Karpas-422 (cell line): ENCODE data around the gene CORO6. TPM values are rescaled to one million over a fixed set of nuclear protein-coding genes. Genes with fewer than 3 reads are reported as not detected.

Source experiments
- DNase-seq: peaks from one replicate; pipeline ENCODE4 v3.0.0-alpha.2; 2015
- H2AFZ ChIP-seq: fragments of 200-600 bp; sonication (generic); 2 replicates; pipeline ENCODE4 v1.6.1; 2014; ENCODE audit warnings: antibody characterized with exemption, low read length, mixed read lengths
- H3K27ac ChIP-seq: fragments of 200-600 bp; sonication (generic); 2 replicates; pipeline ENCODE4 v1.5.1; 2014; ENCODE audit warnings: mild to moderate bottlenecking, low read length, moderate library complexity
- H3K27me3 ChIP-seq: fragments of 200-600 bp; sonication (generic); 2 replicates; pipeline ENCODE4 v1.6.1; 2014; ENCODE audit warnings: low read length, mixed read lengths
- H3K36me3 ChIP-seq: fragments of 200-600 bp; sonication (generic); 2 replicates; pipeline ENCODE4 v1.6.1; 2014; ENCODE audit warnings: low read length, mixed read lengths; ENCODE audit not compliant: insufficient read depth
- H3K4me1 ChIP-seq: fragments of 200-600 bp; sonication (generic); 2 replicates; pipeline ENCODE4 v1.6.1; 2014; ENCODE audit warnings: mild to moderate bottlenecking, low read length, mixed read lengths
- H3K4me2 ChIP-seq: fragments of 200-600 bp; sonication (generic); 2 replicates; pipeline ENCODE4 v1.6.1; 2014; ENCODE audit warnings: low read length, low read depth, mild to moderate bottlenecking; ENCODE audit not compliant: poor library complexity, severe bottlenecking
- H3K4me3 ChIP-seq: fragments of 200-600 bp; sonication (generic); 2 replicates; pipeline ENCODE4 v1.5.1; 2014; ENCODE audit warnings: mild to moderate bottlenecking, antibody characterized with exemption, low read length, mixed read lengths
- H3K79me2 ChIP-seq: fragments of 200-600 bp; sonication (generic); 2 replicates; pipeline ENCODE4 v1.6.1; 2014; ENCODE audit warnings: mild to moderate bottlenecking, low read length, mixed read lengths
- H3K9ac ChIP-seq: fragments of 200-600 bp; sonication (generic); 2 replicates; pipeline ENCODE4 v1.6.0; 2014; ENCODE audit warnings: low read length
- H3K9me2 ChIP-seq: fragments of 200-600 bp; sonication (generic), shearing (Covaris generic); replicated peaks from 2 replicates; pipeline ENCODE4 v1.6.0; 2014; ENCODE audit warnings: mild to moderate bottlenecking, low read length, moderate library complexity; ENCODE audit not compliant: insufficient read depth
- H3K9me3 ChIP-seq: fragments of 300-700, 200-600 bp; sonication (generic); 2 replicates; pipeline ENCODE4 v1.6.1; 2014; ENCODE audit warnings: low read length, mixed read lengths
- H4K20me1 ChIP-seq: fragments of 200-600 bp; sonication (generic); 2 replicates; pipeline ENCODE4 v1.6.1; 2014; ENCODE audit warnings: mild to moderate bottlenecking, antibody characterized with exemption, low read length, low read depth; ENCODE audit not compliant: insufficient read depth
- total RNA-seq: library from RNA; depleted of rRNA; stranded (reverse); fragments of >200 nt; shearing (Covaris generic); gene quantifications from 2 replicates; pipeline ENCODE4 v1.2.3, GENCODE V29; 2014; ENCODE audit warnings: low replicate concordance

CORO6 gene
- total RNA-seq, 1 experiment from 2014 or later = 1.8 TPM

- no peaks in the 10 kb centered on the region for H3K9me3 ChIP-seq
- no peak overlapping the region for H3K4me3 ChIP-seq
- no peaks in the 10 kb centered on the region for H3K79me2 ChIP-seq
- H3K4me2 ChIP-seq = no peak overlapping the region
- no peaks in the 10 kb centered on the region for H3K36me3 ChIP-seq
- no peak overlapping the region for H3K27ac ChIP-seq
- H3K27me3 ChIP-seq = no peaks in the 10 kb centered on the region
- peaks cover 11% of the 10 kb centered on the region; the same call in 1 of the 2 replicates for H4K20me1 ChIP-seq
- H3K9me2 ChIP-seq = no peaks in the 10 kb centered on the region
- H3K4me1 ChIP-seq = peaks cover 33% of the 10 kb centered on the region
- no peak overlapping the region for H2AFZ ChIP-seq
- DNase-seq = peak; percentile 55
- H3K9ac ChIP-seq = no peak overlapping the region
Measured at GRCh38 chr17:29619251-29619650, 3.5 kb downstream of the CORO6 start.

GRCh38 chr17:29618272-29619065 lies 4.2 kb downstream of the CORO6 start:
- 0 out of 2 replicates have a peak overlapping the region, but pooled peaks have one; percentile 59 for H2AFZ ChIP-seq
- no peaks in the 10 kb centered on the region for H3K9me2 ChIP-seq
- H4K20me1 ChIP-seq = peaks cover 11% of the 10 kb centered on the region; the same call in 1 of the 2 replicates
- no peaks in the 10 kb centered on the region for H3K9me3 ChIP-seq
- H3K36me3 ChIP-seq = no peaks in the 10 kb centered on the region
- H3K4me3 ChIP-seq = peak overlapping the region; percentile 77
- H3K9ac ChIP-seq = peak overlapping the region; percentile 79
- H3K27me3 ChIP-seq = no peaks in the 10 kb centered on the region
- H3K79me2 ChIP-seq = no peaks in the 10 kb centered on the region
- peak overlapping the region; percentile 97 for H3K4me2 ChIP-seq
- H3K4me1 ChIP-seq = peaks cover 33% of the 10 kb centered on the region
- H3K27ac ChIP-seq = no peak overlapping the region
- DNase-seq = no peak

GRCh38 chr17:29617481-29618271 lies 5.0 kb downstream of the CORO6 start:
- Histone ChIP-seq H2AFZ (peak overlapping the region; percentile 65; the same call in 1 of the 2 replicates), H3K27ac (peak overlapping the region; percentile 58), H3K4me1 (peaks cover 33% of the 10 kb centered on the region), H3K9me2 (no peaks in the 10 kb centered on the region), H3K36me3 (no peaks in the 10 kb centered on the region), H4K20me1 (peaks cover 11% of the 10 kb centered on the region; the same call in 1 of the 2 replicates), H3K4me2 (peak overlapping the region; percentile 97), H3K9me3 (no peaks in the 10 kb centered on the region), H3K79me2 (no peaks in the 10 kb centered on the region), H3K9ac (peak overlapping the region; percentile 79), H3K27me3 (no peaks in the 10 kb centered on the region), H3K4me3 (peak overlapping the region; percentile 77)
- peak; percentile 95 for DNase-seq

GRCh38 chr17:29617125-29617480 lies 5.6 kb downstream of the CORO6 start:
- H3K9me2 ChIP-seq = no peaks in the 10 kb centered on the region
- no peaks in the 10 kb centered on the region for H3K9me3 ChIP-seq
- peak overlapping the region; percentile 65; the same call in 1 of the 2 replicates for H2AFZ ChIP-seq
- H3K4me1 ChIP-seq = peaks cover 33% of the 10 kb centered on the region
- H3K4me2 ChIP-seq = peak overlapping the region; percentile 97
- peak; percentile 98 for DNase-seq
- no peaks in the 10 kb centered on the region for H3K36me3 ChIP-seq
- no peaks in the 10 kb centered on the region for H3K79me2 ChIP-seq
- peak overlapping the region; percentile 77 for H3K4me3 ChIP-seq
- H3K9ac ChIP-seq = peak overlapping the region; percentile 79
- no peaks in the 10 kb centered on the region for H3K27me3 ChIP-seq
- H3K27ac ChIP-seq = peak overlapping the region; percentile 58
- peaks cover 11% of the 10 kb centered on the region; the same call in 1 of the 2 replicates for H4K20me1 ChIP-seq

- no peaks in the 10 kb centered on the region for H3K36me3 ChIP-seq
- peaks cover 33% of the 10 kb centered on the region for H3K4me1 ChIP-seq
- DNase-seq = no peak
- no peak overlapping the region for H2AFZ ChIP-seq
- H3K27ac ChIP-seq = no peak overlapping the region
- H3K4me2 ChIP-seq = peak overlapping the region; percentile 97
- peak overlapping the region; percentile 77; the same call in 1 of the 2 replicates for H3K4me3 ChIP-seq
- H4K20me1 ChIP-seq = peaks cover 11% of the 10 kb centered on the region; the same call in 1 of the 2 replicates
- H3K9ac ChIP-seq = no peak overlapping the region
- H3K27me3 ChIP-seq = no peaks in the 10 kb centered on the region
- no peaks in the 10 kb centered on the region for H3K79me2 ChIP-seq
- no peaks in the 10 kb centered on the region for H3K9me3 ChIP-seq
- no peaks in the 10 kb centered on the region for H3K9me2 ChIP-seq
Measured at GRCh38 chr17:29616300-29617048, 6.2 kb downstream of the CORO6 start.

- Histone ChIP-seq H3K4me3 (peak overlapping the region; percentile 48), H3K4me2 (peak overlapping the region; percentile 56), H3K9me2 (no peaks in the 10 kb centered on the region), H3K9ac (peak overlapping the region; percentile 41), H2AFZ (no peak overlapping the region), H3K9me3 (no peaks in the 10 kb centered on the region), H3K4me1 (peaks cover 33% of the 10 kb centered on the region), H3K36me3 (no peaks in the 10 kb centered on the region), H3K27ac (no peak overlapping the region), H3K27me3 (no peaks in the 10 kb centered on the region), H3K79me2 (no peaks in the 10 kb centered on the region), H4K20me1 (peaks cover 11% of the 10 kb centered on the region; the same call in 1 of the 2 replicates)
- peak; percentile 94 for DNase-seq
Measured at GRCh38 chr17:29615492-29616299, 7.0 kb downstream of the CORO6 start.

GRCh38 chr17:29615048-29615385 lies 7.7 kb downstream of the CORO6 start:
- H3K4me2 ChIP-seq = peak overlapping the region; percentile 56
- no peak overlapping the region for H2AFZ ChIP-seq
- no peaks in the 10 kb centered on the region for H3K9me2 ChIP-seq
- DNase-seq = peak; percentile 59
- H3K4me1 ChIP-seq = peaks cover 33% of the 10 kb centered on the region
- H4K20me1 ChIP-seq = peaks cover 11% of the 10 kb centered on the region; the same call in 1 of the 2 replicates
- H3K9me3 ChIP-seq = no peaks in the 10 kb centered on the region
- no peak overlapping the region for H3K27ac ChIP-seq
- no peaks in the 10 kb centered on the region for H3K79me2 ChIP-seq
- H3K36me3 ChIP-seq = no peaks in the 10 kb centered on the region
- peak overlapping the region; percentile 34 for H3K9ac ChIP-seq
- H3K4me3 ChIP-seq = peak overlapping the region; percentile 39; the same call in 1 of the 2 replicates
- H3K27me3 ChIP-seq = no peaks in the 10 kb centered on the region
